ENCODE results near the gene NUDT5. TPM values are rescaled to one million over a fixed set of nuclear protein-coding genes. Genes with fewer than 3 reads are reported as not detected.

The NUDT5 gene
- total and polyA plus RNA-seq, 2 of the 8 experiments (the other 6 are each of a cell fraction or from before 2014, with no cell fraction given), result 130 to 134 TPM

DNA sequence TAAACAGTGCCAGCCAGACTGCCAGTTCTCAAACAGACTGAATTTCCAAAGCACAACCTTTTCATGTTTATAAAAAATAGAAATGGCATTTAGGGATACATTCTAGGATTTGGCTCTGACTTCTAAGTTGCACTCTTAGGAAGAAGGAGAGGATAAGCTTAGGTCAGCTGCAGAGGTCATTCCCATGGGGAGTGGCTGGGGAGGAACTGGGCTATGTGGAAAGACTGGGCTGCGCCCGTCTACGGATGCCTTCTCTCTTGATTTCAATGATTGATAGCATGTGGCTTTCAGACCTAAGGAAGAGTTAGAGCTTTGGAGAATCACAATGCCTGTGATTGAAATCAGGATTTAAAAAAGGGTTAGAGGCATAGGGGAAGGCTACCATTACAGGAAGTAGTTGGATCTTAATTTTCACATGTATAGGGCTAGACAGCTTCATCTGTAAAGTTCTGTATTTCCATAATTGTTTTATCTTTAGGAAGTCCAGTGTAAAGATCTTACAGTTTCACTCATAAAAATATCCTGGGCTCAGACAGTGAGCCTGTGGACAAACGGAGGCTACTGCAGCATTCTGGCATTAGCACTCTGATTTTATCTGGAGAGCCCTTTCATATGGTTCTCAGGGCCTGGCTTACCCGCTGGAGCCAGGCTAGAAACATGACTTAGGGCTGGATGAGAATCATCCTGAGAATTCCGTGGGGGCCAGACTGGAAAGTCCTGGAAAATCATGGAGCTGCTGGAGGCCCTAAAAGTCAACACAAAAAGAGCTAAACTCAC, 29.5 kb downstream of the NUDT5 start:
- no peak overlapping the region for H3K9ac ChIP-seq (replicated peaks in 1 of 4; ENCODE audit: extremely low read depth in 1 of 4, low read depth in 3 of 4, low read length in 3 of 4)
- no peak overlapping the region for H4K8ac ChIP-seq (ENCODE audit: extremely low read depth, insufficient read depth, low read length)
- no peak overlapping the region for H3K4me3 ChIP-seq (ENCODE audit: extremely low read depth in 1 of 4, insufficient read depth in 2 of 4, low read depth in 3 of 4, low read length in 4 of 4)
- no peak overlapping the region for H3K27ac ChIP-seq (ENCODE audit: low read depth, low read length)
- no peaks in the 10 kb centered on the region for H3K9me3 ChIP-seq (ENCODE audit: insufficient read depth in 2 of 2, low read depth in 1 of 2, low read length in 1 of 2)
- H3K79me1 ChIP-seq (ENCODE audit: low read depth, low read length), result no peaks in the 10 kb centered on the region
- no peak overlapping the region for H2AK5ac ChIP-seq (ENCODE audit: low read depth, low read length)
- H3K36me3 ChIP-seq (ENCODE audit: control insufficient read depth in 2 of 4, insufficient read depth in 4 of 4, low read length in 3 of 4), result peaks cover under 1 to 70% (median 26%) of the 10 kb centered on the region in 4 experiments; a peak in 7 of 8 replicates
- no peaks in the 10 kb centered on the region for H3K79me2 ChIP-seq (ENCODE audit: control insufficient read depth in 1 of 2, insufficient read depth in 2 of 2, low read length in 2 of 2)
- H2BK120ac ChIP-seq (replicated peaks; ENCODE audit: low read depth, low read length), result no peak overlapping the region
- H2AFZ ChIP-seq (ENCODE audit: low read length), result no peak overlapping the region
- FAIRE-seq (no peak), DNase-seq (ENCODE audit: low read depth in 1 of 2, low spot score in 2 of 2) (no peak)
- no peak overlapping the region for H2BK15ac ChIP-seq (ENCODE audit: low read length)
- no peak overlapping the region for H2BK20ac ChIP-seq (ENCODE audit: low read length)
- H3K4me2 ChIP-seq (ENCODE audit: insufficient read depth in 1 of 2, low read depth in 2 of 2, low read length in 2 of 2), result no peak overlapping the region
- TF ChIP-seq KDM1A (IDR thresholded peaks at IDR 0.05; ENCODE audit: borderline replicate concordance, low read length) (no peak), BACH1 (IDR thresholded peaks at IDR 0.05; ENCODE audit: low read length) (no peak), SP2 (IDR thresholded peaks at IDR 0.05; ENCODE audit: low read length) (no peak), POLR2A (IDR thresholded peaks at IDR 0.05; ENCODE audit: control extremely low read depth in 1 of 2, low read depth in 2 of 2, low read length in 2 of 2) (0 out of 3 replicates have a peak, but pooled peaks of 1 of the 2 experiments have one; percentile 27), HDAC2 (IDR thresholded peaks at IDR 0.05; ENCODE audit: borderline replicate concordance in 1 of 2, low read depth in 2 of 2, low read length in 2 of 2) (no peak)
- TF ChIP-seq, protein P1, sequence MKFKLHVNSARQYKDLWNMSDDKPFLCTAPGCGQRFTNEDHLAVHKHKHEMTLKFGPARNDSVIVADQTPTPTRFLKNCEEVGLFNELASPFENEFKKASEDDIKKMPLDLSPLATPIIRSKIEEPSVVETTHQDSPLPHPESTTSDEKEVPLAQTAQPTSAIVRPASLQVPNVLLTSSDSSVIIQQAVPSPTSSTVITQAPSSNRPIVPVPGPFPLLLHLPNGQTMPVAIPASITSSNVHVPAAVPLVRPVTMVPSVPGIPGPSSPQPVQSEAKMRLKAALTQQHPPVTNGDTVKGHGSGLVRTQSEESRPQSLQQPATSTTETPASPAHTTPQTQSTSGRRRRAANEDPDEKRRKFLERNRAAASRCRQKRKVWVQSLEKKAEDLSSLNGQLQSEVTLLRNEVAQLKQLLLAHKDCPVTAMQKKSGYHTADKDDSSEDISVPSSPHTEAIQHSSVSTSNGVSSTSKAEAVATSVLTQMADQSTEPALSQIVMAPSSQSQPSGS (IDR thresholded peaks at IDR 0.05; ENCODE audit: low read length), result no peak
- no peak overlapping the region for H3K18ac ChIP-seq (ENCODE audit: extremely low read depth, low read length)
- H2BK5ac ChIP-seq (ENCODE audit: low read depth, low read length), result no peak overlapping the region
- no peaks in the 10 kb centered on the region for H3K23me2 ChIP-seq (ENCODE audit: low read depth, low read length)
- H3K56ac ChIP-seq (replicated peaks; ENCODE audit: insufficient read length, low read depth, low read length), result no peak overlapping the region
- H4K91ac ChIP-seq (replicated peaks; ENCODE audit: insufficient read length, low read length), result no peak overlapping the region
- no peaks in the 10 kb centered on the region for H3K4me1 ChIP-seq (replicated peaks in 1 of 4; ENCODE audit: control insufficient read depth in 3 of 4, insufficient read depth in 4 of 4, low read length in 3 of 4)
- H4K20me1 ChIP-seq (replicated peaks in 1 of 2; ENCODE audit: control insufficient read depth in 1 of 2, insufficient read depth in 2 of 2, low read length in 2 of 2), result no peaks in the 10 kb centered on the region
- H3K14ac ChIP-seq (ENCODE audit: insufficient read length), result no peak overlapping the region
- no peak overlapping the region for H3K23ac ChIP-seq (ENCODE audit: insufficient read length)
- no peak overlapping the region for H3K4ac ChIP-seq (replicated peaks; ENCODE audit: insufficient read length, low read depth, low read length)
- no peak overlapping the region for H4K5ac ChIP-seq (ENCODE audit: insufficient read length, low read depth, low read length)
- ChIA-PET CTCF (ENCODE audit: partially characterized antibody) (no interaction called here), POLR2A (ENCODE audit: partially characterized antibody) (interaction anchor here (0.8 to 2.1 kb wide), 4 partner anchors 14 to 63 kb away, joined by 3 to 6 read pairs (median 3); no protein-coding TSS in a partner anchor)
- 89% methylated on average over 6 of the region's 6 CpGs; no CpG with 5 or more reads in 1 of the 2 experiments for WGBS, 2 experiments (ENCODE audit: extremely low coverage in 1 of 2, insufficient coverage in 1 of 2, insufficient read length in 1 of 2, insufficient replicate concordance in 2 of 2, low coverage in 1 of 2, low lambda C conversion rate in 2 of 2, missing lambda C conversion rate in 1 of 2)
- H2BK12ac ChIP-seq (ENCODE audit: low read depth, low read length), result no peak overlapping the region
- H3K27me3 ChIP-seq (replicated peaks in 1 of 4; ENCODE audit: control insufficient read depth in 3 of 4, extremely low read depth in 1 of 4, insufficient read depth in 3 of 4, low read length in 3 of 4), result no peaks in the 10 kb centered on the region

All from H1 (cell line).